SU-DHL-6 (cell line): ENCODE data around the gene NBPF3.

Experiments
- EZH2phosphoT487 ChIP-seq: fragments of 200-600 bp; sonication (generic), shearing (Covaris generic); conservative IDR thresholded peaks from 2 replicates; pipeline ENCODE4 v1.6.1; 2018; ENCODE audit warnings: mild to moderate bottlenecking, antibody characterized with exemption, low read length, moderate library complexity, mixed read lengths
- TF ChIP-seq, protein P1 (sequence below): fragments of 200-600 bp; sonication (generic); IDR thresholded peaks from one replicate; pipeline ENCODE4 v1.5.1; 2017; ENCODE audit warnings: antibody characterized with exemption, mild to moderate bottlenecking, low read length, moderate library complexity; ENCODE audit not compliant: insufficient read depth, poor library complexity, severe bottlenecking

DNA sequence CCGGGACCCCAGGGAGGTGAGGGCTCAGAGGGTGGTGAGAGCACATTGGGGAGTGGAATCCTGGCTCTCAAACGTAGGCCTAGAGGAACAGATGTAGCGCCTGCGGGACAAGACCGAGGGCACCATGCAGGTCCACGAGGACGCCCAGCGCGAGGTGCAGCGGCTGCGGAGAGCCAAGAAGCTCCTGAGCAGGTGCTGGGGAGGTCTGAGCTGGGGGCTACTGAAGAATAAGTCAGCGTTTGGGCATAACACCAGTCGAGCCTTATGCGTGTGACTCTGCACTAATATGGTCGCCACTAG lies 2.6 kb upstream of the NBPF3 start:
- TF ChIP-seq, protein P1, sequence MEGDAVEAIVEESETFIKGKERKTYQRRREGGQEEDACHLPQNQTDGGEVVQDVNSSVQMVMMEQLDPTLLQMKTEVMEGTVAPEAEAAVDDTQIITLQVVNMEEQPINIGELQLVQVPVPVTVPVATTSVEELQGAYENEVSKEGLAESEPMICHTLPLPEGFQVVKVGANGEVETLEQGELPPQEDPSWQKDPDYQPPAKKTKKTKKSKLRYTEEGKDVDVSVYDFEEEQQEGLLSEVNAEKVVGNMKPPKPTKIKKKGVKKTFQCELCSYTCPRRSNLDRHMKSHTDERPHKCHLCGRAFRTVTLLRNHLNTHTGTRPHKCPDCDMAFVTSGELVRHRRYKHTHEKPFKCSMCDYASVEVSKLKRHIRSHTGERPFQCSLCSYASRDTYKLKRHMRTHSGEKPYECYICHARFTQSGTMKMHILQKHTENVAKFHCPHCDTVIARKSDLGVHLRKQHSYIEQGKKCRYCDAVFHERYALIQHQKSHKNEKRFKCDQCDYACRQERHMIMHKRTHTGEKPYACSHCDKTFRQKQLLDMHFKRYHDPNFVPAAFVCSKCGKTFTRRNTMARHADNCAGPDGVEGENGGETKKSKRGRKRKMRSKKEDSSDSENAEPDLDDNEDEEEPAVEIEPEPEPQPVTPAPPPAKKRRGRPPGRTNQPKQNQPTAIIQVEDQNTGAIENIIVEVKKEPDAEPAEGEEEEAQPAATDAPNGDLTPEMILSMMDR = no peak
- TF ChIP-seq EZH2phosphoT487 = no peak
